ENCODE measurements around the gene TBC1D22A.

The TBC1D22A gene

GRCh38 chr22:47091921-47092700 lies 329.7 kb downstream of the TBC1D22A start:
- DNase-seq: no peak

GRCh38 chr22:47092896-47093311 lies 330.5 kb downstream of the TBC1D22A start:
- no peak for DNase-seq

DNA sequence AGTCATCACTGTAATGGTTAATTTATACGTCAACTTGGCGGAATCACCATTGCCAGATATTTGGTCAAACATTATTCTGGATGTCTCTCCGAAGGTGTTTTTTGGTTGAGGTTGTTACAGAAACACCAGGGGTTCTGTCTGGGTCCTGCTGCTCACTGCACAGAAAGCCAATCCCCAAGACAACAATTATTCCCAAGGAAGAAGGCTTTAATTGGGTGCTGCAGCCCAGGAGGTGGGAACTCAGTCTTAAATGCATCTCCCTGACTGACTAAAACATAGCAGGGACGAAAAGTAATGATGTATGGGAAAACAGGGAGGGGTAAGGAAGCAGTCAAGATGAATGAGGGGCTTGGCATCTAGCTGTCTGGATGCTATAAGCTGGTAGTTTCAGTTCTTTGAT lies 331.3 kb downstream of the TBC1D22A start:
- no peak for DNase-seq

DNA sequence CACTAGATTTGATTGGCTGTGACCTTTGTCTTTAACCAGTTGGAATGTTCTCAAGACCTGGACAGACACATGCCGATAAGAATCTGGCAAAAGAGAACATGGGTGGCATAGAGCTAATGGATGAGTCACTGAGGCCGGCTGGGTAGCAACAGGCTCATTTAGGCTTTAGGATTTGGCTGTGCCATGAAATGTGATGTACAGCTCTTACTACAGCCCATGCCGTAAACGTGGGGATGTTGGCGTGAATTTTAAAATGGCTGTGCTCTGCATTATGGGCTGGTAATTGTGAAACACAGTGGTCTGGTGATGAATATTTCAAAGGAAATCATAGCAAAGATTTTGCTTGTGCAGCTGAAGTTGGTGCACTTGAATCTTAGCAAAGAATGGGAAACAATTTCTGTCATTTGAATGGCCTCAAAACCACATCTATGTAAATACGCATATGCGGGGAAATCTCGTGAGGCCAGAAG lies 332.4 kb downstream of the TBC1D22A start:
- DNase-seq: no peak

GRCh38 chr22:47095395-47096122 lies 333.1 kb downstream of the TBC1D22A start:
- DNase-seq: no peak

- no peak for DNase-seq
Measured at GRCh38 chr22:47098121-47098520, 335.7 kb downstream of the TBC1D22A start.

DNA sequence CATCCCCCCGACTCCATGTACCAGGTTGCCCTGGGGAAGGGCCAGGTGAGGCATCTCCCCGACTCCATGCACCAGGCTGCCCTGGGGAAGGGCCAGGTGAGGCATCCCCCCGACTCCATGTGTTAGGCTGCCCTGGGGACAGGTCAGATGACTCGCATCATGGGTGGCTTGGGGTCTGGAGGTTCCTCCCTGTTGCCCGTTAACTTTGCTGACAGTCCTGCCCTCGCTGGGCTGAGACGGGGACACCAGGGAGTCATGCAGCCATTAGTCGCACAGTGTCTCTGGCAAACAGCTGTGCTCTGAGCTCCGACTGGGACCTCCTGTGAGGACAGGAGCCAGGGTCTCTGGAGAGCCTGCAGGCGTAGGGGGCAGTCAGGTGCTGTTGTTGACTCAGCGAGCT lies 336.1 kb downstream of the TBC1D22A start:
- no peak for DNase-seq

- no peak for DNase-seq
Measured at GRCh38 chr22:47100019-47100418, 337.6 kb downstream of the TBC1D22A start.

DNA sequence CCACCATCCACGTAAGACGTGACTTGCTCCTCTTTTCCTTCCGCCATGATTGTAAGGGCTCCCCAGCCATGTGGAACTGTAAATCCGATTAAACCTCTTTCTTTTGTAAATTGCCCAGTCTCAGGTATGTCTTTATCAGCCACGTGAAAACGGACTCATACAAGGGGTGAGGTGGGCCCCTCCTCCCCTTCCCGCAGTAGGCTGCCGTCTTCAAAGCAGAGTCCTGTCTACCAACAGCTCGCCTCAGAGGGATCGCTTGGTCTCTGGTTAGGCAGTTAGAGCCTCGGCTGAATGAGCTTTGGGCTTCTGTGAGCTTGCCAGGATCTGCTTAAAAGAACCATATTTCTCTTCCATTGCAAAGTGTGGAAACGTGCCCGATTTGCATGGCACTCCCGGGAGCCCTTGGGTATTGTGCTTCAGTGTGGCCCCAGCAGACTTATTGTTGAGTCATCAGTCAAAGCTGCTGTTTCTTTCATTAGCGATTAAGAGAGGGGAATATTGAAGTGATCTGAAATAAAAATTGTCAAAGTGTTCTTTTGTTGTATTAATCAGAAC lies 338.3 kb downstream of the TBC1D22A start:
- DNase-seq: no peak

DNA sequence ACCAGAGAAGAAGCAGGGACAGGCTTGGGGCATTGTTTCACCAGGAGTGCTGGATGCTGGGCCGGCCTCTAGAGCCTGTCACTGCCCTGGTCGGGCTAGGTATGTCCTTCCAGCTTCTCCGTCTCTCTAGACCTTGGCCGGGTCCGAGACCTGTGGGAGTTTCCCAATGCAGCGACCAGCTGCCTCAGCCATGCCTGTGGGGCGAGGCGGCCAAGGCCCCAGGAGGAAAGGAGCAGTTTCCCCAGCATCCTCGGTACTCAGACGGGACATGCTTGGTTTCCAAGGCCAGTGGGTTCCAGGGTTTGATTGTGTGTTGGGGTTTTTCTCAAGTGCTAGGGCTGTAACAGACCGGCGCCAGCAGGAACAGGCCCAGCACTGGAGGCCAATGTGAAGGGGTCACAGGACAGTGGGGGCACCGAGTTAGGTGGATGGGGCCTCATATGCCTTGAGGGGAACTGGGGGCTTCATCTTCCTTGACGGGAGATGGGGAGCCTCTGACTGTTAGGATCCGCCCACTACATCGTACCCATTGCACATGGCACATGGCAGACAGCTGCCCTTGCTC lies 339.0 kb downstream of the TBC1D22A start:
- no peak for DNase-seq

- no peak for DNase-seq
Measured at GRCh38 chr22:47102081-47102480, 339.6 kb downstream of the TBC1D22A start.

- no peak for DNase-seq
Measured at GRCh38 chr22:47102648-47103047, 340.2 kb downstream of the TBC1D22A start.

DNA sequence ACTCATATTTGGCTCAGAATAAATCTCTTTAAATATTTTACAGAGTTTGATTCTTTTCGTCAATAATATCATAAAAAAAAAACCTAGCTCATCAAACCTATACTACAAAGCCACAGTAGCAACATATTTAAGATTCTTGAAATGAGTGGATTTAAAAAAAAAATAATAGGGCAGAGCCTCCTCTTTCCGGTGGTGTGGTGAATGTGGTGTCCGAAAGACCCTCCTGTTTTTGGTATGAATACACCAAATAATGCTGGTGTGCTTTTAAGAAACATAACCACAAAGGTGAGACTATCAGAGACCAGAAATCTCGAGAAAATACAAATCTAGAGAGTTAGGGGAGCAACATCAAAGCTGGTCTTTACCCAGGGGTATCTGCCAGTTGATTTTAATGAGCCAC lies 342.6 kb downstream of the TBC1D22A start:
- DNase-seq: no peak

- no peak for DNase-seq
Measured at GRCh38 chr22:47106806-47107205, 344.4 kb downstream of the TBC1D22A start.

DNA sequence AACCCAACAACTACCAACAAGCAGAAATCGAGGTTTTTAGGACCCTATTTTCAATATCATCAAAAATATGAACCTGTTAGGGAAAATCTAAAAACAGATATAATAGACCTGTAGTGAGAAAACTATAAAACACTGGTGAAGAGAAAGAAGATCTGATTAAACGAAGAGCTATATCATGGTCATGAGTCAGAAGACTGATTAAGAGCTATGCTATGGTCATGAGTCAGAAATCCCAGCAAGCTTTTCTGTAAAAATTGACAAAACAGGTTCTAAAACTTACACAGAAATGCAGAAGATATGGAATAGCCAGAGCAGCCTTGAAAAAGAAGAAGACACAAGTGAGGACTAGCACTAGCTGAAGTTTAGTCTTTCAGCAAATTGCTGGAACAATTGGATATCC lies 345.0 kb downstream of the TBC1D22A start:
- DNase-seq: no peak

GRCh38 chr22:47110817-47111443 lies 348.5 kb downstream of the TBC1D22A start:
- no peak for DNase-seq

- no peak for DNase-seq
Measured at GRCh38 chr22:47111626-47112581, 349.5 kb downstream of the TBC1D22A start.

GRCh38 chr22:47112582-47112965 lies 350.1 kb downstream of the TBC1D22A start:
- DNase-seq: no peak

DNA sequence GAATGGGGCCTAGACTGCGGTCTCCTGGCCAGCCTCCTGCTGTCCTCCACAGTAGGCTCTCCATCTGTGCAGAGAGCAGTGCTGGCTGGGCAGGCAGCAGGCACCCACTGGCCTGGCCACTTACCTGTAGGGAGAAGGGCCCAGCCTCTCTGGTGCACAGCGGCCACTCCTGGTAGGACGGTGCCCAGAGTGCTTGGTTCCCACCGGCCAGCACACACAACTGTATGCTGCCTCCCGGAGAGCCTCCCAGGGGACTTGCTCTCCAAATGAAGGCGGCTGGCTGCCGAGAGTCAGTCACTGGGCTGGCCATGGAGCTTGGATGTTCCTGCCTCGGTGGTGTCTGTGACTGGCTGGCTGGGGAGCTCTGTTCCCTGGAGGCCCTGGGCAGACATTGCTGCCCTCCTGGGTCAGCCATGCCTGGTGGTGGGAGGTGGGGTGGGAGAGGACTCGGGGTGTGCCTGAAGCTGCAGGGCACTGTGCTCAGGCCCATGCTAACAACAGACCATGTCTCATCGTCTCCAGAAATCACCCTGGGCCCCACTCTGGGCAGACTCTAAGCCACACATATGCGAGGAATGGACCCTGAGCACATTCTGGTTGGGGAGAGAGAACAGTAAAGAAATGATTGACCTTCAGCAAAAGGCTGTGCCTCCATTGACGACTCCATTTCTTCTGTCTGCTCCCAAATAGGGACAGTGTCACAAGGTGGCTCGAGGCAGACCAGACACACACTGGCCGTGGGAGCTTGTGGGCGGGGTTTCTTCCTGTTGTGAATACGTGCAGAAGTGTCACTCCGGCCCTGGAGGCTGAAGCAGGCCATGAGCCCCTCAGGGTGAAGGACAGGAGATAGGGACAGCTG lies 350.8 kb downstream of the TBC1D22A start:
- DNase-seq: no peak

DNA sequence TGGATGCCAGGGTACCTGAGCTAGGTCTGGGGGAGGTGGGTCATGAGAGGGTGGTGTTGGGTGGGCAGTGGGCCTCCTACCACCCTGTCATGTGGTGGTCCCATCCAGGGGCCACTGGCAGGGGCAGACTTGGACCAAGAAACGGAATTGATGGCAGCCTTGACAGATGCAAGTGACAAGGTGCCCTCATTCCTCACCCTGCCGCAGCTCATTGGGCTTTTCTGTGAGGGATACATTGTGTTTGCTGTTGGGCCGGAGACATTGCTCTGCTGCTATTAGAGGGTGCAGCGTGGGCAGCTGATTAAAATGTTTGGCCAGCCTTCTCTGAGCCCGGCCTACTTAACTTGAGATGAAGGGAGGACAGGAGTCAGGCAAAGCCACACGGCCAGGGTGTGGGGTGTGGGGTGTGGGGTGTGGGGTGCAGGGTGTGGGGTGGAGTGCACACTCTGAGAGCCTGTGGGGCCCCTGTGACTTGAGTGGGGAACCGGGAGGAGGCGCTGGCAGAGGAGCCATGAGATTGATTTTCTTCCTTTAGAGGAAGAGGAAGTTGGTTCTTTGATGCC lies 351.5 kb downstream of the TBC1D22A start:
- no peak for DNase-seq
